ENCODE results near the gene SLC34A1. TPM values are rescaled to one million over a fixed set of nuclear protein-coding genes. Genes with fewer than 3 reads are reported as not detected.

Gene SLC34A1
- total RNA-seq, 4 donors from 2014 or later: not detected

DNA sequence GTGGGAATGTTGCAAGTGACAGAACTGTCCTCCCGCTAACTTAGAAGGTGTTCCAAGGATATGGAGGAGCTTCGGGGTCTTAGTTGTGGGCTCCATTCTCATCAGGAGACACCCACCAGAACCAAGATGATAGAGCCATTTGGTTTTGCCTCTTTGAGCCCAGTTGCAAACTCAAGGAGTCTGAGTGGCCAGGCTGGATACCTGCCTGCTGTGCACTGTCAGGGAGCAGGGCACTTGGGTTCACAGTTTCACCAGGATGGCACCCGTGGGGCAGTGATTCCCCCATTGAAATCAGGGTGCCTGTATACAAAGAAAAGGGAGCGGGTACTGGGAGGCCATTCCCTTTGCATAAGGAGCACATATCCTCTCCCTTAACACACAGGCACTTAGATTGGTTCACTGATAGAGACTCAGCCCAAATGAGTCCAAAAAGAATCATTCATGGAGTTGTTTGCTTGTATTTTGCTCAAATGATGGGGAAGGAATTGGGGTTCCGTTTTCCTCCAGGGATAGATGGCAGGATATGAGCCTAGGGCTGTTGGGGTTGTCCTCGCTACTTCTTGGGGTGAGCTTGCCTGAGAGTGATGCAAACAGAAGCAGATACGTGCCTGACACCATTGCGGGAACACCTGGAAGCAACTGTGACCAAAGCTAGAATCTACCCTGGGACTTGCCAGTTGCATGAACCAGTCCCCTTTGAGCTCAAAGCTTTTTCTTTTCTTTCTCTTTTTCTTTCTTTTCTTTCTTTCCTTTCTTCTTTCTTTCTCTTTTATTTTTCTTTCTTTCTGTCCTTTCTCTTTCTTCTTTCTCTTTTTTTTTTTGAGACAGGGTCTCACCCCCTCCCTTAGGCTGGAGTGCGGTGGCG, 61.0 kb downstream of the SLC34A1 start:
- no peak overlapping the region for H3K27ac ChIP-seq
- no peaks in the 10 kb centered on the region for H3K27me3 ChIP-seq
- no peaks in the 10 kb centered on the region for H3K36me3 ChIP-seq
- H3K4me1 ChIP-seq: peaks cover 0 to 16% of the 10 kb centered on the region in 2 donors
- intact Hi-C loops (cut with DNase I; ENCODE audit: low total_unique reads): no loop called here
- H3K9me3 ChIP-seq: no peaks in the 10 kb centered on the region
- DNase-seq: no peak
- no peak for TF ChIP-seq POLR2A (IDR thresholded peaks at IDR 0.05)
- TF ChIP-seq, protein P1, sequence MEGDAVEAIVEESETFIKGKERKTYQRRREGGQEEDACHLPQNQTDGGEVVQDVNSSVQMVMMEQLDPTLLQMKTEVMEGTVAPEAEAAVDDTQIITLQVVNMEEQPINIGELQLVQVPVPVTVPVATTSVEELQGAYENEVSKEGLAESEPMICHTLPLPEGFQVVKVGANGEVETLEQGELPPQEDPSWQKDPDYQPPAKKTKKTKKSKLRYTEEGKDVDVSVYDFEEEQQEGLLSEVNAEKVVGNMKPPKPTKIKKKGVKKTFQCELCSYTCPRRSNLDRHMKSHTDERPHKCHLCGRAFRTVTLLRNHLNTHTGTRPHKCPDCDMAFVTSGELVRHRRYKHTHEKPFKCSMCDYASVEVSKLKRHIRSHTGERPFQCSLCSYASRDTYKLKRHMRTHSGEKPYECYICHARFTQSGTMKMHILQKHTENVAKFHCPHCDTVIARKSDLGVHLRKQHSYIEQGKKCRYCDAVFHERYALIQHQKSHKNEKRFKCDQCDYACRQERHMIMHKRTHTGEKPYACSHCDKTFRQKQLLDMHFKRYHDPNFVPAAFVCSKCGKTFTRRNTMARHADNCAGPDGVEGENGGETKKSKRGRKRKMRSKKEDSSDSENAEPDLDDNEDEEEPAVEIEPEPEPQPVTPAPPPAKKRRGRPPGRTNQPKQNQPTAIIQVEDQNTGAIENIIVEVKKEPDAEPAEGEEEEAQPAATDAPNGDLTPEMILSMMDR (IDR thresholded peaks at IDR 0.05): no peak
- H3K4me3 ChIP-seq: no peak overlapping the region

DNA sequence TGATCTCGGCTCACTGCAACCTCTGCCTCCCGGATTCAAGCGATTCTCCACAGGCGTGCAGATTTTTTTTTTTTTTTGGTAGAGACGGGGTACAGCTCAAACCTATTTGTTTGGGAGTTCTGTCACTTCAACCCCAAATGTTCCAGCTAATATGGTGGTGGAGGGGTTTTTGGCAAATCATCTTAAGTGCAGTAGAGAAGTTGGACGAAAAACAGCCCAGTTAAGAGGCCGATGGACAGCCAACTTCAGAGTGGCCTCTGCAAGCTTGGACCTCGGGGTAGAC, 61.6 kb downstream of the SLC34A1 start:
- Histone ChIP-seq H3K4me3 (peak overlapping the region in 1 of 2 donors; percentile 35), H3K9me3 (no peaks in the 10 kb centered on the region), H3K27ac (no peak overlapping the region), H3K27me3 (no peaks in the 10 kb centered on the region), H3K36me3 (no peaks in the 10 kb centered on the region), H3K4me1 (peaks cover 0 to 16% of the 10 kb centered on the region in 2 donors)
- intact Hi-C loops (cut with DNase I; ENCODE audit: low total_unique reads): no loop called here
- no peak for DNase-seq
- TF ChIP-seq POLR2A (IDR thresholded peaks at IDR 0.05): no peak

DNA sequence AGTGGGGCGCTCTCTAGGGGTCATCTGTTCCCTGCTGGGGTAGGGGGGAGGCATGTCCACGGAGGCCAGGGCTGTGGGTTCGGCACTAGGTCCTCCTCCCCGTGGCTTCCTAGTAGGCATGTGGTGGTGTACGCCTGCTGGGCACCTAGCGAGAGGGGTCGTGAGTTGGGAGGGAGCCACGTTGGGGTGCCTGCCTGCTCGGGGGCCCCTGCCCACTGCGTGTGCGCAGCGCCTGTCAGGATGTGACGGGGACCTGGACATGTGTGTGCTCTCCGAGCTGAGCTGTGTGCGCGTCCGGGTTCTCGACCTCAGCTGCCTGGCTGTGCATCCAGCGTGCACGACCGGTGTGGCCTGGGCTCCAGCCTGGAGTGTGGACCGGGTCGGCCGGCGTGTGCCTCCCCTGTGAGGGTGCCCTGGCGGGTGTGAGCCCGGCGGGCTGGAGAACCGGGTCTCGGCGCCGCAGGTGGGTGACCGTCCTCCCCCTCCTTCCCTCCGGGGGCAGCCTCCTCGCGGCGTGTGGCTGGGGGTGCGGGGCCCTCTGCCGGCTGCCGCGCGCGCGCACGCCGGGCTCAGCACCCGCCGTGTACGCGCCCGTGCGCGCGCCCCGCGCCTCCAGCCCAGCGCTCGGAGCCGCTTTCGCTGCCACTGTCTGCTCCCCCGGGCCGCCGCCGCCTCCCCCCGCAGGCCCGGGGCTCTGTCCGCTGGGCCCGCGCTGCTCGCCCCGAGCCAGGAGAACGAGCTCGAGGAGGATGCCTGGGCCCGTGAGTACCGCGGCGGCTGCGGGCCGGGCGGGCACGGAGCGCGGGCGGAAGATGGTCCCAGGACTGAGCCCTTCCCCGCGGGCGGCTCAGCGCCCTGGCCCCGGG, 62.2 kb downstream of the SLC34A1 start, which contains the start of gene PRR7:
PRR7 (plus strand) TSS at position 615 of the 866 bp plus-strand sequence. CDS start 8,254 bp downstream, outside the sequence.
- no peaks in the 10 kb centered on the region for H3K36me3 ChIP-seq
- TF ChIP-seq, protein P1 (IDR thresholded peaks at IDR 0.05): peak in 2 of 4 experiments; percentile 22 to 25
- TF ChIP-seq POLR2A (IDR thresholded peaks at IDR 0.05): no peak
- H3K27ac ChIP-seq: no peak within 1 kb of the TSS
- H3K27me3 ChIP-seq: no peaks in the 10 kb centered on the region
- peak in 1 of 2 donors; percentile 60 for DNase-seq
- intact Hi-C loops (cut with DNase I; ENCODE audit: low total_unique reads): no loop called here
- H3K4me1 ChIP-seq: peaks cover 0 to 16% of the 10 kb centered on the region in 2 donors
- peak within 1 kb of the TSS; percentile 35 to 57 for H3K4me3 ChIP-seq
- no peaks in the 10 kb centered on the region for H3K9me3 ChIP-seq

DNA sequence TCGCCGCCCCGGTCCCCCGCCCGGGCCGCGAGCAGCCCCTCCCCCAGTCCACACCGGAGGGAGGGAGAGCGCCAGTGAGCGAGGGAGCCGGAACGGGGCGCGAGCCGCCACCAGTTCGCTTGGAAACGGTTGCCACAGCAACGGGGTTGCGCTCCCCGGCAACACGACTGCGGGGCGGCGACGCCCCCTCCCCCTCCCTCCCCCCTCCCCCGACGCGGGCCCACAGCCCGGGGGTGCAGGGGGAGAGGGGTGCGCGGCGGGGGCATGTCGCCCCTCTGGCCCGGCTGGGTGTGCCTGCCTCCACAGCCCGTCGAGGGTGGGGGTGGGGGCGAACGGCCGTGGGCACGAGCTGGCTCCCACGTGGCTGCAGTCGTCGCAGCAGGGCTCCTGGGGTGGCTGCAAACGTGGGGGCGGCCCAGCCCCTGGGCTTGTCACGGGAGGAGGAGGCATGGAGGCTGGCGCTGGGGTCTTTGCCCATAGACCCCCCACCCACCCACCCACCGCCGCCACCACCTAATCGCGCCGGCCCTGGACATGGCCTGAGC, 62.9 kb downstream of the SLC34A1 start:
- DNase-seq: peak in 1 of 2 donors; percentile 46
- H3K27ac ChIP-seq: no peak overlapping the region
- TF ChIP-seq POLR2A (IDR thresholded peaks at IDR 0.05): no peak
- TF ChIP-seq, protein P1 (IDR thresholded peaks at IDR 0.05): no peak
- H3K27me3 ChIP-seq: no peaks in the 10 kb centered on the region
- H3K4me1 ChIP-seq: peaks cover 0 to 16% of the 10 kb centered on the region in 2 donors
- H3K9me3 ChIP-seq: no peaks in the 10 kb centered on the region
- no peaks in the 10 kb centered on the region for H3K36me3 ChIP-seq
- intact Hi-C loops (cut with DNase I; ENCODE audit: low total_unique reads): no loop called here
- peak overlapping the region; percentile 35 to 57 for H3K4me3 ChIP-seq

DNA sequence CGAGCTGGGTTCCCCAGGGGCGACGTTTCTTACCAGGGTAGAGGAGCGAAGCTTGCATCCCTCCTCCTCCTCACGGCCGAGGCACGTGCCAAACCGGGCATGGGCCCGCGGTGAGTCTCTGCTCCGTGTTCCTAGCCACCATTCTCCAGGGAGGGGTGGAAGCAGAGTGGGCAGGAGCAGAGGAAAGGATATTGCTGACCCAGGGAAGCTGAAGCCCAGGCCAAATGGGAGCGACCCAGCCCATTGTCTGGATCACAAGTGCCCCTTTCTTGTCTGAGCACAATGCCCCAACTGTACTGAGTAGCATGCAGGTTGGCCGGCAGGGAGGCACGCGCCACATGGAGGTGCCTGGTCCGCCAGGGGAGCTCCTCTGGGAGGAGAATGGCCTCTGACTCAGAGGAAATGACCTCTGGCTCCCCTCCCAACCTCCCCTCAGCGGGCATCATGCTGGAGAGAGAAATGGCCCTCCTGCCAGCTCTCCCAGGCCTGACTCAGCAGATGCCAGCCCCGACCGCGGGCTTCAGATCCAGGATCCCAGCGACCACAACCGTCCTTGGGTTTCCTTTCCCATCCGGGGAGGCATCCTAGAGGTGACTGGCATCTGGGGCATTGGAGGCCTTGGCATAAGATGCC, 63.5 kb downstream of the SLC34A1 start:
- Histone ChIP-seq H3K4me1 (peaks cover 0 to 16% of the 10 kb centered on the region in 2 donors), H3K27ac (no peak overlapping the region), H3K4me3 (no peak overlapping the region), H3K9me3 (no peaks in the 10 kb centered on the region), H3K36me3 (no peaks in the 10 kb centered on the region), H3K27me3 (no peaks in the 10 kb centered on the region)
- intact Hi-C loops (cut with DNase I; ENCODE audit: low total_unique reads): no loop called here
- DNase-seq: peak in 1 of 2 donors; percentile 41
- no peak for TF ChIP-seq POLR2A (IDR thresholded peaks at IDR 0.05)
- TF ChIP-seq, protein P1 (IDR thresholded peaks at IDR 0.05): no peak

All from uterus (tissue), 4 donors.